ENCODE data around the gene ASCC1.

ASCC1 gene

DNA sequence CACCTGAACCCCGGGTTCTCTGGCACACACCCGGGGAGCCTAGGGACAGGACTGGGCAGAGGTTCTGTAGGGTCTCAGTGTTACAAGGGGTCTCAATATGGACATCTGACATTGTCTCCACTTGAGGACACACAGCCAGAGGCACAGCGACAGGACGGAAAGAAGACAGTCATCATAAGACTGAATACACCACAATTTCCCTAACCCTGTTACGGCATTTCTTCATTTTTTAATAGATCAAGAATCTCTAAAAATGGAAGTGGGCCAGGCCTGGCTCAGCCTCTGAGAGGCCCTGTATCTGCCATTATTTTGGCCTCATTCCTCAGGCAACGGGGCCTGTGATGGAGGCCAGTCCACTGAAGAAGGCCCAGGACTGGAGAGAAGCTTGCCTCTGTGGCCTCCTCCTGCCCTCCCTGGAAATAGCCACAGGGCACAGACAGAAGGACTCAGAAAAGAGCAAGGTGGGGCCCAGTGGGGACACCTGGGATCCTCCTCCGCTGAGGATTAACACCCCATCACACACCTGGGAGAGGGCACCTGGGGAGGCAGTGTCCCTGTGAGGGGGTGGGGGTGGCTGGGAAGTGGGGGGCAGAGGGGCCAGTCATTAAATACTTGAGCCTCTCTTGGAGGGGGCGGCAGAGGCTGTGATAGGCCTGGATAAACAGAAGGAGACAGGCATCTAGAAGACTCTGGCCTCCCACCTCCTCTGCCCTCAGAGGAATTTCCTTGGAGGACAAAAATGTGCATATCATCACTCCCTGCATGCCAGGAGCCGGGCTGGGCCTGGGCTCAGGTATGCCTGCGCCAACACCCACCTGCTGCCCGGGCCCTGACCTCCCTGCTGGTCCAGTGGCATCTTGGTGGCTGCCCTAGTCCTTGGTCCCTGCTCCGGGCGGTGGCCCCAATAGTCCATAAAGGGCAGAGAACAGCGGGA is 135.8 kb downstream of the ASCC1 start:
- no peak for DNase-seq

DNA sequence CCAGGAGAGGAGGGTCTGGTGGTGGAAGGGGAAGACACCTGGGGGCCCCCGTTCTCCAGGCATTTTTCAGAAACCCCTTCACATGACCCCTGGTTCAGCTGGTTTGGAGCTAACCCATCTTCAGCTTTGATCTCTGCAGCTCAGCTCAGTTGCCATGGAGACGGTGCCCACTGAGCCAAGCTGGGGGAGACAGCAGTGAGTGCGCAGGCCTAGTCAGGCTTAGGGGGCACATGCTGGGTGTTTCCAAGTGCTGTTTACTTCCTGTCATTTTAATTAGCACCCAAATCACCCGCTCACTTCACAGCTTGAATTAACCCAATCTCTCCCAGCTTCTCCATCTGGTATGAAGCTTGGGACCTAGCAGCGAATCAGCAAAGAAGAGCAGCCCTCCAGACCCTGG is 136.7 kb downstream of the ASCC1 start:
- no peak for DNase-seq

DNA sequence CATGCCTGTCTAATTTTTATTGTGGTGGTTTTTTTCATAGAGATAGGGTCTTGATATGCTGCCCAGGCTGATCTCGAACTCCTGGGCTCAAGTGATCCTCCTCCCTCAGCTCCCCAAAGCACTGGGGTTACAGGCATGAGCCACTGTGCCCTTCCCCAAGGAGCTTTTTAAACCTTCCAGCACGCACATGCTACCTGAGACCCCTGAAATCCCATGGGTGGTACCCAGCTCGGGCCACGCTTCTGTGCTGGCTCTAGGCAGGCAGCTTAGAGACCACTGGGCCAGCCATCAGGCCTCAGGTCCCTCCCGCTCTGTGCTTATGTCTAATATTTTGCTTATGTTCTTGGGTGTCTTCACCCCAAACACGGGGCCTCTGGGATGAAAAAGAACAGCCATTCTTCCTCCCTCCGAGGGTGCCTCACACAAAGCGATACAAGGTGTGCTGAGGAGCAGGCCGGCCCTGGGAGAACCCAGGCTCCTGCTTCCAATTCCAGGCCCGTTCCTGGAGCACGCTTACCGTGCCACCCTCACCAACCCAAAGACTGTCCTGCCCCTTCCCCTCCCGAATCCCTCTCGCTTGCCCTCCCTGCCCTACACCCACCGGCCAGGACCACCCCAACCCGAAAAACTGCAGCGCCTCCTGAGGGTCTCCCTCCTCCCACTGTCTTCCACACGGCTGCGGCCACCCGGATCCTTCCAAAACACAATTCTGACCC is 138.6 kb downstream of the ASCC1 start:
- DNase-seq, result no peak

DNA sequence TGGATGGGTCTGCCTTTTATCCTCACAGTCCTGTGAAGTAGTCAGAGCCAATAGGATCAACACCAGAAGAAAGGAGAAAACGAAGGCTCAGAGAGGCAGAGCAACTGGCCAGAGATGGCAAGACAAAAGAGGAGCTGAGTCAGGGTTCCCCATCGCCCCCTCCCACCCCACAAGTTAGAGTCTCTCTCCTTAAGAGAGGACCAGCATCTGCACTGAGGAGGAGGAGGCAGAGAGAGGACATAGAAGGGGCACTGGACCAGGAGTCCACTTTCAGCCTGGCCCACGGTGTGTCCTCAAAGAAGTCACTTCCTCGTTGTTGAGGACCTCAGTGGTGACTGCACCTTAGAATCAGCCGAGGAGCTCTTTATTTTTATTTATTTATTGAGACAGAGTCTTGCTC is 139.3 kb downstream of the ASCC1 start:
- no peak for DNase-seq

DNA sequence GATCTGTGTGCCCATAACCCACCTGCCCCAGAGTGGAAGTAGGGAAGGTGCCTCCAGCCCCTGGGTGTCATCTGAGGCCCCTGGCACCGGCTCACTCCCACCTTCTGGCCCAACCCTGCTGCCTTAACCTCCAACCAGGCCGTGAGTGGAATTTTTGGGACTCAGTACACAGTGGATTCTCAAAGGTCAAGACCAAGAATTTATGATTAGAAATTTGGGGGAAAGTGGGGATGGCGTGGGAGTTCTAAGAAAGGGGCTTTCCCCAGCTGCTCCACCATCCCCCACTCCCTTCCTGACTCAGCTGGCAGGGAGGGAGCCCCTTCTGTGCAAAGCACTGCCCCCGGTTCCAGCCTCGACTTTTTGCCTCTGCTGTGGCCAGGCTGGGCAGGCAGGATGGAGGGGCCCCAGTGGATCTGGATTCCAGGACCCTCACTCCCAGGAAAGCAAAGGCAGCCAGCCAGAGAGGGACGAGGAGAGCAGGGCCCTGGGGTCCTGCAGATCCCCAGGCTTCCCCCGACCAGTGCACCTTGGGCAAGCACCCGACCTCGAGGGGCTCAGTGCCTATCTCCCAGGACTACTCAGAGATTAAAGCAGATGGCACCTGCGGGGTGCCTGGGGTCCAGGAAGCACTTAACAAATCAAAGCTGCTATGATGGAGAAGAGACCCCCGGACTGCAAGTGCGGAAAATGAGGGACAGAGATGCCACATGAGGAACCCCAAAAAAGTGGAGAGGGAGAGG is 140.5 kb downstream of the ASCC1 start:
- no peak for DNase-seq

DNA sequence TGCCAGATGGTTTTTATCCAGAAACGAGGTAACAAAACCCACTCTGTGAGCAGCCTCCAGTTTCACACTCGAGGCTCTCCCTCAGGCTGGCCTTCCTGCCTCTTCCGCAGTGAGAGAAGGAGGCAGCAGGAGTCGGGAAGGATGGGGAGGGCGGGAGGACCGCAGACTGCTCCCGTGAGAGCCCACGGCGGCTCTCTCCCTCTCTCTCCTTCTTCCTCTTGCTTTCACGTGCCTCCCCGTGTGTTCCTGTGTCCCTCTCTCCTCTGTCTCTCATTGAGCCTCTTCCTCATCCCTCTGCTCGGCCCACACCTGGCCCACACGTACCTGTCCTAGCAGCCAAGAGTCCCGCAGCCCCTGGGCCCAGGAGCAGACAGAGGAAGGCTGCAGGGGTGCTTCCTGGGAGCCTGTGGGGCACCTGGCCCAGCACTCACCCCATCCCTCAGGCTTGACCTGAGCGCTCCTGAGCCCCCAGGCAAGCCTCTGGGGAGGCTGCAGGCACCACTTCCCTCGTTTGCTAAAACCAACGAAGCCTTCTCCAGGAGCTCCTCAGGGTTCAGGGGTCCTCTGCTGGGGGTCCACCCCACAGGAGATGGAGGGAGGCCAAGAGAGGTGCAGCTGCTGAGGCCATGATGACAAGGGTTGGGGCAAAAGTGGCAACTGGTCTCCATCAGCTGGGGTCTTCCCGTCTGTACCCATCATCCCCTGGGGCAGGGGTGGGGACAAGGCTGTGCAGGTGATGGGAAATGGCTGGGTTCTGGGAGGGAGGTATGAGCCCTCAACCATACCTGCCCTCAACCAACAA is 141.3 kb downstream of the ASCC1 start:
- DNase-seq, result no peak

DNA sequence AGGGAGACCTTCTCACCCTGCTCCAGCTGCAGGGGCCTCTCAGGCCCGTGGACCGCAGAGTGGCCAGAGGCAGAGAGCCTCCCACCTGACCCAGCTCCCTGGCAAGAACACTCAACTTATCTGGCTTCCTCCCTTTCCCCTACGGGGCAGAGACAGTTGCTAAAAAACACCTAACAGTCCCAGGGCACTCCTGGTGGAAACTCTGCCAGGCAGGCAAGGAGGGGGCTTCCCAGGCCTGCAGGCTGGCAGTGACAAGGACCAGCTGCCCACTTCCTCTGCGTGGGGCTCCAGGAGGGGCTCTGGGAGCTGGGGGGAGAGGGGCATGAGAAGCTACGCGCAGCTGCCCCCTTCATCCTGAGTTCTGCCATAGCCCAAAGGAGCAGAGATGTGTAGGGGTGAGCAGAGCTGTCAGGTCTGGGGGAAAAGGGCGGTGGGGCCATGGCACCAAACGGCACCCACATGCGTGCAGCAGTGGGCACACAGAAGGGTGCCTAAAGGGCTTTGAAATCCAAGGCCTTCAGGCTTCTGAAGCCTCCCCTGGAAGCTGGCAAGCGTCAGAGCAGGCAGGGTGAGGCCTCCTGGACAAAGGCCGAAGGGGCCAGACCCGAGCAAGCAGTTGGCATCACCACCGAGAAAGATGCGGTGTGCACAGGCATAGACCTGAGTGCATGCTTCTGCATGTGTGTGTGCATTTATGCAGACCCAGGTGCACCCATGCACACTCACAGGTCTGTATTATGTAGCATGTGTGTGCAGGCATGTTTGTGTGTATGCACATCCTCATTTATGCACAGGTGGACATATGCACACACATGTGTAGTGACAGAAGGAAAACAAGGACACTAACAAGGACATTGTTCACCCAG is 142.1 kb downstream of the ASCC1 start:
- no peak for DNase-seq

DNA sequence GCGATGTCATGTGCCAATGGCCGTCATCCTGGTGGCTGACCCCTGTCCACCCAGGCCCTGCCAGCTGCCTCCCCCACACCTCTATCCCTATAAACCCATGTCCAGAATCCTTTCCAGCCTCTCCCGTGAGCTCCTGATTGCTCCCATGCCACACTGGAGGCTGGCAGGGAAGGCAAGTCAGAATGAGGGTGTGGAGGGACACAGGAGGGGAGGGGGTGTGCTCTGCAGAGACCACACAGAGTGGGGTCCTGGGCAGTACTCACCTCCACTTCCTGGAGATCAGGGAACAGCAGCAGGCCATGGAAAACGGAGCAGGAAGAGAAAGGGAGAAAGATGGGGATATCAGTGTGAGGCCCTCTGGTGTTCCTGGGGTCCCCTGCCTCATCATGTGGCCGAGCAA is 143.4 kb downstream of the ASCC1 start:
- DNase-seq, result no peak

DNA sequence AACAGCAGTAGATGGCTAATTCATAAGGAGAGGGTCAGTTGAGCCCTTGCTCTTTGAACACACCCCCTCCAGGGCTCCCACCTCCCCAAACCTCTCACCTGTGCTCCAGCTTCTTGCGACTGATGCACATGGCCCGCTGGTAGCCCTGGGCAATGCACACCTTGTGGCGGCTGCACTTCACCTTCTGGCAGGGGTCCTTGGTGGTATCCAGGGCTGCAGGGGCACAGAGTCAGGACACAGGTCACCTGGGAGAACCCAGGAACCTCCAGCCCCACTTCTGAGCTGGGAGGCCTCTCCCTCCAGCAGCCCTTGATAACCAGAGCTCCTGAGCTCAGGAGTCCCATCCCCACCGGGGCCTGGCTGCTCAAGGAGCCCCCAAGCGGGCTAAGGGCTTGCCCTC is 144.0 kb downstream of the ASCC1 start:
- no peak for DNase-seq

DNA sequence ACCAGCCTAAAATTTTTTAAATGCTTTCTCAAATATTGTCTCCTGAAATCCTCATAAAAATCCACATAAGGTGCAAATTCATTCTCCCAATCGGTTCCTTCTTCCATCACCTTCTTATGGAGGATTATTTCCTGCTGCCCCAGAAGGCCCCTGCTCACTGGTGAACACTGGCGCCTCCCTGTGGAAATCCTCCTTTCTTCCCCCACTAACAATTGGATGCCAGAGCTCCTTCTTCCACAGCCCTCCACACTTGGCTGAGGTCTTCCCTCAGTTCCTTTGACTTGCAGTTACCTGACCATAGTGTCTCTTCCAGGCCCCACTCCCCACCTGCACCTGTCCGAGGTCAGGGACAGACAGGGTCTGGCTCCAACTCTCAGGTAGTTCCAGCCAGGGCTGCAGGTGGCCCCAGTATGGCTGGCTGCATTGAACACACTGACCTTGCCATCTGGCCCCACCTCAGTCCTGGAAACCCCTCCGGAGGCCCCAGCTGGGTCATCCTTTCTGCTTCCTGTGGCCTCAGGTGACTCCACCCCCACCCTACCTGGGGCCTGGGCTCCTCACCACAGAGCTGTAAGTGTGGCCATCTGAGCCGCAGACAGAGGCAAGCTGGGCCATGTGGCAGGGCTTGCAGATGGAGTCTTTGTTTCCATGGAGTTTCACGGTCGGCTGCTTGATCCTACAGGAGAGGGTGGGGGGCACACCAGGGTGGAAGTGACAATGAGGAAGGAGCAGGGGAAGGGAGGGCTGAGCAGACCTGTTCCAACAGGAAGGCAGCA is 146.1 kb downstream of the ASCC1 start:
- peak; percentile 28 for DNase-seq

DNA sequence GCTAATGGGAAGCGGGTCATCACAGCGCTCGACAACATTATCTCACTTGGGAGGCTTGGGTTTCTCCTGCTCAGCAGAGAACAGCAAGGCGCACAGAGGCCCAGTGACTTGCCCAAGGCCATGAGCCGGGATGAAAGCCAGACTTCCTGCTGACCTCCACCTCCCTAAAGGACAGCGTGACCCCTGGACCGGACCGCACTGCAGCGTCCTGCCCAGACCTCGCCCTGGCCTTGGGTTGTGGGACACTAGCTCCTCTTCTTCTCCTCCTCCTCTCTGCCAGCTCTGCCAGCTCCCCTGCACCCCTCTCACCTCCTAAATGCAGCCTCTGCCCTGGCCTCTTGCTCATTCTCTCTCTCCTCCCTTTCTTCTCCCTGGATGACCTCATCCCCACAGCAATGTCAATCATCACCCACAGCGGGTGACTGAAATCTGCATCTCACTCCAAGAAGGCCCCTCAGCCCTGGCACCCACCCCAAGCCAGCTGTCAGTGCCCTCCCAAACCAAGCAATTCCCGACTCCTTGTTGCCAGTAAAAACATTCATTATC is 147.1 kb downstream of the ASCC1 start:
- DNase-seq, result no peak

DNA sequence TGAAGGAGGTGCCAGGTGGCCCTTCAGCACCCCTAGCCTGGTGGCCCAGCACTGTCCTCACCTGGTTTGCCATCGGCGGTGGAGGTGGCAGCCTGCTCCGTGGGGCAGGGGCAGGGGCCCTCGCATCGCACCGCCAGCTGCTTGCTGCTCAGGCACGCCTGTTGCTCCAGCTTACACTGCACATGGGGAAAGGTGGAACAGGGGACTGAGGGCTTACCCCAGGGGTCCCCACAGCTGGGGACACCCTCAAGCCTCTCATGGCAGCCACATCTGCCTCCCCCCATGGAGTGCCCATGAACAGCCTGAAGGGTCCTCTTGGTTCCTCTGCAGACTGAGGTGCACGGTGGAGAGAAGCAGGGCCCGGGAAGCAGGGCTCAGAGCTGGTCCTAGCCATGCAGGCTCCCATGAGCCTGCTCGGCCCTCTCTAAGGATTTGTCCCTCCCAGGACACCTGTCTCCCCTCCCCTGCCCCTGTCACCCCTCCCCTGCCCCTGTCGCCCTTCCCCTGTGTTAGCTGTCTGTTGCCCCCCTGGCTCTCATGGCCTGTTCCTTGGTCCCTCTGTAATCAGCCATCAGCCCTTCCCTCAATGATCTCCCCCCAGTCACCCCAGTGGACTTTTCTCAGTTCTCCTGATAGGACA is 147.8 kb downstream of the ASCC1 start:
- DNase-seq, result no peak

DNA sequence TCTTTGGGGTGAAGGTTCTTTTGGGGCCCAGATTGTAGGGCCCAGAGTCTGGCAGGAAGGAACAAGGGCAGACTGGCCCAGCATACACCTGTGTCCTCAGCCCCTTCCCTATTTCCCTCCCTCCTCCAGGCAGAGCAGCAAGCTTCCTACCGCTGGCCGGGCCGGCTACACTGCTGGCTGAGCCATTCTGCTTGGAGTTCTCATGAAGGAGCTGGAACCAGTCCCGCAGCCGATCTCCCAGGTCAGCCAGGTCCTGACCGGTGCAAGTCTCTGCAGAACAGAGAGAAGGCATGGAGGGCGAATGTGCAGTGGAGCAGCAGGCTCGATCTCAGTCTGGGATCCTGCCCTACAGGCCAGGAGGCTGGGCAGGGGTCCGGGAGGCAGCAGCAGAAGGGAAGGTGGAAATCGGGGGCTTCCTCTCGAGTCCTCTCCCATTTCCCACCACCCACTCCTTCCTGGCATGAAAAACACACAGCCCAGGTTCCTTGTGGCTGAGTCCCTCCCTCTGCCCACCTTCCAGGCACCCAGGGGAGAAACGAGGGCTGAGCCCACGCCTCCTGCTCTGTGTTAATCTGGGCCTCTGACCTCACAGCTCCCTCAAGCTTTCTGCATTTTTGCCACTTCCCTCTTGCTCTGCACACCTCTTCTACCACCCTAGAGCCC is 148.5 kb downstream of the ASCC1 start:
- no peak for DNase-seq

DNA sequence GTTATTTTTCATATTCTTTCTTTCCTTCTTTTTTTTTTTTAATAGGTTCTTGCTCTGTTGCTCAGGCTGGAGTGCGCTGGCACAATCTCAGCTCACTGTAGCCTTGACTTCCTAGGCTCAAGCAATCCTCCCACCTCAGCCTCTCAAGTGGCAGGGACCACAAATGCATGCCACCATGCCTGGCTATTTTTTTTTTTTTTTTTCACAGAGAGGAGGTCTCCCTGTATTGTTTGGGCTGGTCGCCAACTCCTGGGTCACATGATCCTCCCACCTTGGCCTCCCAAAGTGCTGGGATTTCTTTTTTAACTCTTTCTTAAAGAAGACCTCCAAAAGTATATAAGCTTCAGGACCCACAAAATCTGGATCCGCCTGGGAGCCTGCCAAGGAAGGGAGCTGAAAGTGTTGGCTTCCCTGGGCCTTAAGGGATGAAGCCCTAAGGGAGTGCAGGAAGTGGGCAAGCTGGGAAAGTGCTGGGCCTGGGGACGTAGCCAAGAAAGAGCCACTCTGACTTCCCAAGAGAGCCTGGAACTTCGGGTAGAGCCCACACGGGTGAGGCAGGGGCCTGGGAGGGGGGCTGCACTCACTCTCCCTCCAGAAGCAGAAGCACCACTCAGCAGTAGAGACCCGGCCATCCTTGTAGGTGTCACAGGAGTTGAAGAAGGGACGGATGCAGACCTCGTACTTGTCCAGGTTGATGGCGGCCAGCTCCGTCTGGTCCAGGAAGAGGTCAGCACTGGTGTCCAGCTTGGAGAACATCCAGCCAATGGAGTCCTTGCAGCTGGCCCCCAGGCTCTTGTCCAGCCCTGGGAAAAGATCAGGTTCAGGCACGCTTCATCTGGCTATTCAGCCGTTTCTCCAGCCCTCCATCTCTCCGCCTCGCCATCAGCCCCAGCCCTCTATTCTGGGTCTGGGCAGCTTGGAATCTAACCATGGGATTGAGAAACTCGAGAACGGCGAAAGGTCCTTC is 149.5 kb downstream of the ASCC1 start:
- DNase-seq, result no peak

DNA sequence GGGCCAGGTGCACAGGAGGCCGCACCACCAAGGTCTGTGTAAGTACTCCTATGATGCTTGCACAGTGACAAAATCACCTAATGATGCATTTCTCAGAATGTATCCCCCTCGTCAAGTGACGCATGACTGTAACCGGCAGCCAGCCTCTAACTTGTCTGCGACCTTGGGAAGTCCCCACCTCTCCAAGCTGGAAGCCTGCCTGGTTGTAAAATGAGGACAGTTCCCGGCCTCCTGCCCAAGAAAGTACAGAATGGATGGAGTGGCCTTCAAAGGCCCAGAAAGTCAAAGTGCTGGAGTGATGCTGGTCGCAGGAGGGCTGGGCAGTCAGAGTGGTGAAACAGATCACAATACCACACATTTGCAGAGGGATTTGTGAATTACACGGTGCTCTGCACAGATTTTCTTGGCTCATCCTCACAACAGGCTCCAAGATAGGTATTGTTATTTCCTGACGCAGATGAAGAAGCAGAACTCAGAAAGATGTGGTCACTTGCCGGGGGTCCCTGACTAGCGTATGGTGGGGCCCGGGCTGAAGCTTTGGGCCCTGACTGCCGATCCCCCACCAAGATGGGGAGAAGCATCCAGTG is 150.5 kb downstream of the ASCC1 start:
- DNase-seq, result no peak

DNA sequence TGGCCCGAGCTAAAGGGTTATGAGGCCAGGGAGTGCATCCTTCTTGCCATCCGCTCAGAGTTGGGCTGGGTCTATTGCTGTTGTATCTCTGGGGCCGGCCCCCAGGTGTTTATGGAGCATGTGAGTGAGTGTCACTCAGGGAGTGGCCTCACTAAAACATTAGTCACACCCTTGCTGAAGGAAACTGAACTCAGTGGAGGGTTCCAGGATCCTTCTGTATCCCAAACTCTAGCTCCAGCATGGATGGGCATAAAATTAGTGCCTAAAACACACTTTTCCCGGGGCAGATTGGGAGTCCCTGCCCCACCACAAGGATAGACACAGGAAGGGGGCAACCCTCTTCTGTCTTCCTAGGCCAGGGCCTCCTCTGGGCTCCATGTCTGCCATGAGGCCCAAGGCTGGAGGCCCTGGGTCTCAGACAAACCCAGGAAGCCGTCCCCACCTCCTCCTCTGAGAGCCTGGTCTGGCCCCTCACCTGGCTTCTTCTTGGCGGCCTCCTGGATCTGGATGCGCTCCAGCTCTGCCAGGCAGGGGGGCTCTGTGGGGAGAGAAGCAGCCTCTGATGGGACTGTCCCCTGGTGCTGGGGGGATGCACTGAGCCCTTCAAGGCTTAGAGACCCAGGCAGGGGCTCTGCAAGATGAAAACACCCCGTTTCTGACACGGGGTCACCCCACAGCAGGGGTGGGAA is 152.2 kb downstream of the ASCC1 start:
- no peak for DNase-seq

Measured in hematopoietic multipotent progenitor cell treated with erythropoietin and hydrocortisone succinate and interleukin-3 and kit ligand, for 6 days (in vitro differentiated cells).